GM20431 (cell line): Measurements from ENCODE around the gene ADGRG7.

Source experiments
- in situ Hi-C: fragments of 300-500 bp; cut with MseI, MboI; formaldehyde crosslinking; loops from one replicate; pipeline ENCODE4 v1.15.0; 2020; ENCODE audit warnings: low sequenced_read_pairs; ENCODE audit not compliant: unreplicated experiment

ADGRG7 gene

DNA sequence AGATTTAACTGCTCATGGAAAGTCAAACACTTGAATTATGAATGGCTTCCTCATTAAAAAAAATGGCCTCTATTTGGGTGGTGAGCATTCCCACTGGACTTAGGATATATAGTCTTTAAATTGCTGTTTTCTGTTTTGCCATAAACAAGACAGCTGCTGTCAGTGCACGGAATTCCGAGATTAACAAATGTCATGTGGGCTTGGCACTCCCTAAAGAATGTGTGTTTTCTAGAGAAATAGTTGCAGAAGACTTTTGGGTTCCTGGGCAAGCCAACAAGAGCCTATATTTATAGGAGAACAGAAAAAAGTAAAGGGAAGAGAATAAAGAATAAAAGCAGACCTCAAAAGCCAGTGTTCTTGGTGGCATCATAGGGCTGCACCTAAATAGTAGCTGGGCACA, 86.3 kb downstream of the ADGRG7 start:
- in situ Hi-C loops: no loop called here

- in situ Hi-C loops: no loop called here
Measured at GRCh38 chr3:100696161-100696560, 86.8 kb downstream of the ADGRG7 start.

GRCh38 chr3:100697172-100697571, 87.8 kb downstream of the ADGRG7 start:
- in situ Hi-C loops: no loop called here

DNA sequence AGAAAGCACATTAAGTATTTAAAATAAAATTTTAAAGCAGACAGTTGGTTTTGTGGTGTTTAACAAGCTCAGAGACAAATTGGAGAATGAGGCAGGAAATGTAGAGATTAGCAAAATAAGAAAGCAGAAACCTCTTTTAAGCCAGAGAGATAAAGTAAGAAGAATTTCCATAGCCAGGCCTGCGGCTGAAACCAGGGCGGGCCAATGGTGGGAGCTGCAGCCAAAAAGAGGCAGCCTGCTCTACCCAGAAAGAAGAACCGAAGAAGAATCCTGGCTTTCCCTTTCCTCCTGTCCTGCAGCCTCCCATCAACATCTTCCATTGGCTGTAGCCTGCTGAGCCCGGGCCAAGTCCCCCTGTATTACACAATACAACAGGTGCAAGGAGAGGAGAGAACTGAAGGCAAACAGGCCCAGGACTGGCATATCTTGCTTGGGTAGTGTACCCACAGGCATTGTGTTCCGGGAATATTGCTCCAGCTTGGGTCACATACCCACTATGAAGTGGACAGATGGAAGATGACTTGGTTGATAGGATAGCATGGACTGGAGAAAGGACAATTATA, 88.4 kb downstream of the ADGRG7 start:
- in situ Hi-C loops: no loop called here

GRCh38 chr3:100698736-100699135, 89.3 kb downstream of the ADGRG7 start:
- in situ Hi-C loops: no loop called here

DNA sequence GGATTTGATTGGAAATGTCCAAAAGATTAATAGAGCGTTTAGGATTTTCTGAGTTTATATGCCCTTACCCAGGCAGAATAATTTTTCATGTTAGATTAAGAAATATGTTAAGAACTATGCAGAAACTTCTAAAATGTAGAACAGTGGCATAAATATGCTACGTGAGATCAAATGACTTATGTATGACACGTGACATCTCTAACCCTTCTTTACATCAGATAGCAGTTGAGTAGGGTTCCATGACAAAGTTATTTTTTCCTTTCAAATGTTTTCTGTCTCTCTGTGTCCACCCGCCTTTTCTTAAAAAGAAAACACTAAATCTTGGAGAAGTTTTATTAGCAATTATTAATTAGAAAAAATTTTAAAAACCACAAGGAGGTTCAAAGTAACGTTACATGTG, 91.3 kb downstream of the ADGRG7 start:
- in situ Hi-C loops: no loop called here

DNA sequence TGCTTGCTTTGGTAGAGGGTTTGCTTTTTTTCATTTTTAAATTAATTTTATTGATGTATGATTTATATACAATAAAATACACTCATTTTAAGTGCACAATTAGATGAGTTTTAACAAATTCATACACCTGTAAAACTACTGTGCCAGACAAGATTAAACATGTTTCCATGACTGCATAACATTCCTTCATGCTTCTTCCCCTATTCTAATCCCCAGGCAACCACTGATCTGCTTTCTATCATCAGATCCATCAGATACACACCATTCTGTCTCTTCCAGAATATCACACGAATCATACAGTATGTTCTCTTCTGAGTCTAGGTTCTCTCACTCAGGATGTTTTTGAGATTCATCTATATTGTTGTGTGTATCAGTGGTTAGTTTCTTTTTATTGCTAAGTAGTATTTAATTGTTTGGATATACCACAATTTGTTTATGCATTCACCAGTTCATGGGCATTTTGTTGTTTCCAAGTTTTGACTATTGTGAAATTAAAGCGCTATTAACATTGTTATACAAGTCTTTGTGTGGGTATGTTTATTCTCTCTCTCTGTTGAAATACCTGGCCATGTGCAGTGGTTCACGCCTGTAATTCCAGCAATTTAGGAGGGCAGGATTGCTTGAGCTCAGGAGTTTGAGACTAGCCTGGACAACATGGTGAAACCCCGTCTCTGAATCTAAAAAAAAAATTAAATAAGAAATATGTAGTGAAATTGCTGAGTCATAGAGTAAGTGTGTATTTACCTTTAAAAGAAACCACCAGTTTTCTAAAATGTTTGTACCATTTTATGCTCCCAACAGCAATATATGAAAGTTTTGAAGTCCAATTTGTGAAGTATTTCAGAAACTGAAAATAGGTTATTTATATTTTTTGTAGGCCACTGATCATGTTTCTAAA, 92.9 kb downstream of the ADGRG7 start:
- in situ Hi-C loops: no loop called here

GRCh38 chr3:100702980-100703345, 93.6 kb downstream of the ADGRG7 start:
- in situ Hi-C loops: no loop called here

GRCh38 chr3:100703865-100704264, 94.5 kb downstream of the ADGRG7 start:
- in situ Hi-C loops: no loop called here

DNA sequence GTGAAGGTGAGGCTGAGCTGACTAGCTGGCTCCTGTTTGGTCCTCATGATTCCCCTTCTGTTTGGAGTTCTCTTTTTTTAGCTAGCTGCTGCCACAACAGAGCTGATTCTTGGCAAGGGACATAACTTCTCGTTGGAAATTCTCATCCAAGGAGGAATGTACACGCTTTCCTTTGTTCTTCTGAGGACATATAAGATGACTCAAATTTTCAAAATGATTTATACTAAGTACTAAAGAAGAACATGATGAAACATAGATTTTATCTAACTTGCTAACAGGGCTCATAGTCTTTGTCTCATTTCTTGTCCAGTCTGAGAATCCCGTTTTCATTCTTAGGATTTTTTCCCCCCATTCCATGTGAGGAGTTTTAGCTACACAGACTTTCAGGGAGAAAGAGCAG, 97.0 kb downstream of the ADGRG7 start:
- in situ Hi-C loops: no loop called here

DNA sequence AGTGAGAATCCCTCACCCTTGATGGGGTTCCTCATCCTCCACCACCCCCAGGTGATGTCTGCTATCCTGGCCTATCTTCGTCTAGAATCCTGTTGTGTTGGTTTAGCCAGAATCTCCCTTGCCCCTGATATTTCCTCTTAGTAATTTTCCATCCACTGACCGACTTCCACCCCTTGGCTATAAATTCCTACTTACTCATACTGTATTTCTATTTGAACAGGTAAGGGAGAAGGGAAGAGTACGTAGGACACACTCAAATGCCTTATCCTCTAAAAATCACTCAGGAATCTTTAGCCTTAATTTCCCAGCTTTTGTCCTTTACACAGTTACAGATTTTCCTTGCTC, 99.2 kb downstream of the ADGRG7 start:
- in situ Hi-C loops: no loop called here

GRCh38 chr3:100708989-100709841, 99.8 kb downstream of the ADGRG7 start, which contains the start of gene TFG:
TFG (plus strand) TSS chr3:100709494; CDS start chr3:100713686, 4,192 bp downstream.
- in situ Hi-C loops: no loop called here

DNA sequence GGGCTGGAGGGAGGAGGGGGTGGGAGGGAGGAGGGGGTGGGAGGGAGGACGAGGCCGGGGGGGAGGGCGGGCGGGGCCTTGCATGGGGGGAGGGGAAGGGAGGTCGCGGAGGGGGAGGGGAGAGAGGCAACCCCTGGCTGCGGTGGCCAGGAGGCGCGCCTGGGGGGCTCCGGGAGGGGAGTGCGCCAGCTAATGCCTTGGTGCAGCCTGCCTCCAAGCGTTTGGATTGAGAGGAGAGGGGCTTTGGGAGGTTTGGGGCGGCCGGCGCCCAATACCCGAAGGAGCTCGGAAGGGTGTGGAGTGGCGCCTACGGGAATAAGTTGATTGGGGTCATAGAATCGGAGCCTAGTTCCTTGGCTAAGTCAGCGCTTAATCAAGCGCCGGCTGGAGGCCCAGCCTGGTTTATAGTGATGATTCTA, 100.5 kb downstream of the ADGRG7 start:
- in situ Hi-C loops: no loop called here

GRCh38 chr3:100710261-100710968, 101.0 kb downstream of the ADGRG7 start:
- in situ Hi-C loops: no loop called here

- in situ Hi-C loops: no loop called here
Measured at GRCh38 chr3:100715176-100715575, 105.8 kb downstream of the ADGRG7 start.

DNA sequence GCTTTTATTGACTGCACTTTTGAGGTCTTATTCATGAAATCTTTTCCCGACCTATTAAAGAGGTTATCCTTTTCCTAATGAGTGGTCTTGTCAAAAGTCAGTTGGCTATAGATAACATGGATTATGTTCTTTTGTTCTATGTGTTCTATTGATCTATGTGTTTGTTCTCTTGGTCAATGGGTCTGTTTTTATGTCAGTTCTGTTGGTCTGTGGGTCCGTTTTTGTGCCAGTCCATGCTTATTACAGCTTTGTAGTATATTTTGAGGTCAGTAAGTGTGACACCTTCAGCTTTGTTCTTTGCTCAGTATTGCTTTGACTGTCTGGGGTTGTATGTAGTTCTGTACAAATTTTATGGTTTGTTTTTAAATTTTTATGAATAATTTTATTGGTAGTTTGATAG, 107.7 kb downstream of the ADGRG7 start:
- in situ Hi-C loops: no loop called here

GRCh38 chr3:100717637-100718487, 108.5 kb downstream of the ADGRG7 start:
- in situ Hi-C loops: no loop called here

GRCh38 chr3:100719136-100719535, 109.7 kb downstream of the ADGRG7 start:
- in situ Hi-C loops: no loop called here

- in situ Hi-C loops: no loop called here
Measured at GRCh38 chr3:100720426-100720825, 111.0 kb downstream of the ADGRG7 start.
